NOMO-1 (cell line): ENCODE data around the gene ZNF664.
A peak's percentile ranks its signal among the peaks of the same experiment; 100 is the strongest.

Experiments
- DNase-seq, 2 experiments: peaks; one replicate each; lab custom pipeline; 2025; ENCODE audit not compliant: unreplicated experiment in 2 of 2; lab: John Stamatoyannopoulos, UW

Gene ZNF664

GRCh38 chr12:124006846-124007713 lies 34.1 kb downstream of the ZNF664 start:
- no peak for DNase-seq

DNA sequence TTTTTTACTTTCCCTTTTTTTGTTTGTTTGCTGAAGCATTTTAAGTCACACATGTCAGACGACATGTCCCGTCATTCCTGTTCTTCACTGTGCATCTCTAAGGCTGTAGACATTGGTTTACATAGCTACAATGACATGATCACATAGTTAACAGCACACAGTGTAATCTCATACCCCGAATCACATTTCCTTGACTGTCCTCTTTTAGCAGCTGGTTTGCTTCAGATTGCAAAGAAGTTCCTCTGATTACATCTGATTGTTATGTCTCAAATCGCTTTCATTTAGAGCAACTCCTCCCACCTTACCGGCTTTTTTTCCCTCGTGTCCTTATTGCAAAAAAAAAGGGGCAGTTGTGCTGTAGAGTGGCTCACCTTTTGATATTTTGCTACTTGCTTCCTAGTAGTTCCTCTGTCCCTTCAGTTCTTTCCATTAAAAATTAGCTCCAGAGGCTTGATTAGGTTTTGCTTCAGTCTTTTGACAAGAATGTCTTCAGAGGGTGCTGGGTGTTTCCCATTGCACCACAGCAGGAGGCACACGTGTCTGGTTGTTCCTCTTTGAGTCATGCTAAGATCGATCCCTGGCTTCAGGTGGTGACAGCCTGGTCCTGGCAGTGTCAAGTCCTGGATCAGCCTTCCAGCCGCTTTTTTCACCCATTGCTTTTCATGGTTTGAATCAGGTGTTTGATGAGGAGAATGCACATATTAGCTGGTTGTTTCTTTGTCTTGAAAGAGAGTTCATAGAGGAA lies 35.0 kb downstream of the ZNF664 start:
- DNase-seq, result peak in 1 of 2 experiments; percentile 60

DNA sequence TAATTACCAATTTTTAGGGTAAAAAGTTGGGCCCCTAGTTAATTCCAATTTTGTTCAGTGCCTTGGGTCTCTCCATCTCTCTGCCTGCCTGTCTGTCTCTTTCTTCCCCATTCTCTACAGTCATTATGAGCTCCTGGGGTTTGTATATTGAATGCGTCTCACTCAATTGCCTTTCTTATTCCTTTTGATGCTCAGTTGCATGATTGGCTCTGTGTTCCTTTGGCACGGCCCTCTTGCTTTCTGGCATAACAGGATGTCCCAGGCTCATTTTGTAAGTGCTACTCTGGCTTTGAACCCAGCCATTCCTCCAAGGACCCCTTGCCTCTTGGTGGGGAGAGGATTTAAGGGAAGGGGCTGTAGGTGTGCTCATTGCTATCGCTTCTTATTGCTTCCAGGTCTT lies 35.6 kb downstream of the ZNF664 start:
- DNase-seq, result no peak

DNA sequence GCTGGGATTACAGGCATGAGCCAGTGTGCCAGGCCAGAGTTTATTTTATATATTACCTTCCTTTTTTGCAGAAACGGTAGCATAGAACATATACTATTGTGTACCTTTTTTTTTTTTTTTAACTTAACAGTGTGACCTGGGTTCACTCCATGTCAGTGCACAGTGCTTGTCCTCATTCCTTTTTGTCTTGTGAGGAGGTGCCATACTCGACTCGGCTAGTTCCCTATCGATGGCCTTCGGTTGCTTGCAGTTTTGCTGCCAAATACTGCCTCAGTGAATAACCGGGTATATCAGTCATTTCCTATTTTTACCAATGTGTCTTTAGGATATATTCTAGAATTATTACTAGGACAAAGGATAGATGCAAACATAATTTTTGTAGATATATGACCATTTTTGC lies 36.8 kb downstream of the ZNF664 start:
- DNase-seq, result no peak

DNA sequence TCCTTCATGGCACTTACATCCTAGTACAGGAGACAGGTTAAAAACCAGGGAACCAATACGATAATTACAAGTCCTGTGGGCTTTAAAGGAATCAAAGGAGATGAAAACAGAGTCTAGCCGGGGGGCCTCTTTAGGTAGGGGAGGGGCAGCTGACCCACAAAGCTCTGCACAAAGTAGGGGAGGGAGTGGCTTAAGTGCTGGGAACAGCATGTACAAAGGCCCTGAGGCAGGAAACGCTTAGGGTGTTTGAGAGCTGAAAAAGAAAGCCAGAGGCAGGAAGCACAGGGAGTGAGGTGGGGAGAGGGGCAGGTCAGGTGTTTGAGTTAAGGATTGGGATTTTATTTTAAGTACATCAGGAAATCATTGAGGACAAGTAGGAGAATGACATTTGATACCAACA lies 37.7 kb downstream of the ZNF664 start:
- DNase-seq, result no peak

GRCh38 chr12:124011435-124012115 lies 38.6 kb downstream of the ZNF664 start:
- DNase-seq, result no peak

GRCh38 chr12:124013073-124013472 lies 40.1 kb downstream of the ZNF664 start:
- no peak for DNase-seq

GRCh38 chr12:124015494-124016461 lies 42.8 kb downstream of the ZNF664 start:
- DNase-seq, result no peak

DNA sequence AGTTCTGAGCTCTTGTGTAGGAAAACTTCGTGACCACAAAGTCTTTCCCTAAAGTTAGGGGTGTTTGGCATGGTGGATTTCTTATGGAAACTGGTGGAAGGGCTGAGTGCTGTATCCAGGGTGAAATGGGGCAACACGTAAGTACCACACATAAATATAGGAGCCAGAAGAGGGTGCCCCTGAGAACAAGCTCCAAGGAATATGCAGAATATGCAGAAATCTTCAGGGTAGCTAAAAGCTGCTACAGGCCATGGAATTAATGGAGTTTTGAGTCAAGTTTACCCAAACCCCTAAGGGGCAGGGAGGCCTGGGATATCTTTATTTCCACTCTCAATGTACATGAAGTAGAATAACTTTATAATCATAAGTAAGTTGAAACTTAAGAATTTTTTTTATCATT lies 44.0 kb downstream of the ZNF664 start:
- no peak for DNase-seq

GRCh38 chr12:124018539-124018938 lies 45.5 kb downstream of the ZNF664 start:
- no peak for DNase-seq

GRCh38 chr12:124019115-124019514 lies 46.1 kb downstream of the ZNF664 start:
- no peak for DNase-seq

DNA sequence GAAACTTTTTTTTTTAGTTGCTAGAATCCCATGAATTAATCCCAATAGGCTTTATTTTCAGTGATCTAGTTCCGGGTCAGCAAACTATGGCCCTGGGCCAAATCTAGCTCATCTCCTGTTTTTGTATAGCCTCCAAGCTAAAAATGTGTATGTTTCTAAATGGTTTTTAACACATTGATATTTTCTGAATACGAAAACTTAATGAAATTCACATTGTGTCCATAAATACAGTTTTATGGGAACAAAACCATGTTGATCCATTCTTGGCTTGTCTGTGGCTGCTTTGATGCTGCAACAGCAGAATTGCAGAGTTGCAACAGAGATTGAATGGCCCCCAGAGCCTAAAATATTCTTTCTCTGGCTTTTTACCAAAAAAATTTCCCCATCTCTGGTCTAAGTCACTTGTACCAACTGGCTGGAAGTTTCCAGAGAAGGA lies 47.5 kb downstream of the ZNF664 start:
- no peak for DNase-seq

DNA sequence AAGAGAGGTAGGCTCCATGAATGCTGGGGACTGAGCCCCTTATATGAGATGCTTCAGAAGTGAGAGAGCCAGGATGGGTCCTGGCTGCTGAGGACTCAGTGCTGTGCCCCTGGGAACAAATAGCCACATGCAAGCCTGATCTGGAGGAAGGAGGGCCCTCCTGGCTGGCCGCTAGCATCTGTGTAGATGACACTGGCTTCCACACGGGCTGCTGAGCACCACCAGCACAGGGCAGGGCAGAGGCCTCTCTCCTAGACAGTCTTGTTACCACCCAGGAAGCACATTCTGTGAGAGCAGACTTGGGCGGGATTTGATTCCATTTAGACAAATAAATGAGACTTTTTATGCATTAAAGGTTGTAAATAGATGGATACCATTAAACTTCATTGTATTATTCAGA lies 48.0 kb downstream of the ZNF664 start:
- DNase-seq, result no peak

DNA sequence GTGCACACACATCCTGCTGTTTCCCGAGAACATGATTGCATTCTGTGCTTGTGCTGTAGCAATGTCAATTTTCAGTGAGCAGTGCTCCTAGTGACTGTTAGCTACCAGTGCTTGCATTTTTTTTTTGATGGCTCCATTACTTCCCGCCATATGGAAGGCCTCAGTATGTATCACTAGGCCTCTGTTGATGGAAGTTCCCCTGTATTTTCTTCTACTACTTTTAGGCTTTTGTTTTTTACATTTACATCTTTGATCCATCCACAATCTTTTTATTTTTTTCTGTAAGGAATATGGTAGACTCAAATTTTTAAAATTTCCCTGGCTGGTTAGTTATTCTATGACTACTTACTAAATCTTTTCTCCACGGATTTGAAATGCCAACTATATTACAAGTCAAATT lies 49.1 kb downstream of the ZNF664 start:
- DNase-seq, result no peak

DNA sequence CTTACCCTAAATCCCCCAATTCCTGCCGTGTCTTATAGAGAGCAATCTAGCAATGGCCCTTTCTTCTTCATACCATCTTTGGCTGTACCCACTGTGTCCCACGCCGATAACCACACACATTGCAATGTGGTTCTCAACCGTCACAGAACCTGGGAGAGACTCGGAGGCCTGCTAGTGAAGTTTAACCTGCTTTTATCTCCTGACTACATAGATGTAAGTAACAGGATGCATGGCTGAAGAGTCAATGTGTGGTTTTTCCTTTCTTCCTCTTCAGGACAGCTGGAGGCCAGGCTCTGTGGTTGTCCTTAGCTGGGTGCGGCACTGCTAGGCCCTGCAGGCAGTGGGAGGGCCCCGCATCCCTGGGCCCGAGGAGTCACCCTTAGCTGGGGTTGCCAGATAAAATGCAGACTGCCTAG lies 51.3 kb downstream of the ZNF664 start:
- DNase-seq, result peak in 1 of 2 experiments; percentile 11

DNA sequence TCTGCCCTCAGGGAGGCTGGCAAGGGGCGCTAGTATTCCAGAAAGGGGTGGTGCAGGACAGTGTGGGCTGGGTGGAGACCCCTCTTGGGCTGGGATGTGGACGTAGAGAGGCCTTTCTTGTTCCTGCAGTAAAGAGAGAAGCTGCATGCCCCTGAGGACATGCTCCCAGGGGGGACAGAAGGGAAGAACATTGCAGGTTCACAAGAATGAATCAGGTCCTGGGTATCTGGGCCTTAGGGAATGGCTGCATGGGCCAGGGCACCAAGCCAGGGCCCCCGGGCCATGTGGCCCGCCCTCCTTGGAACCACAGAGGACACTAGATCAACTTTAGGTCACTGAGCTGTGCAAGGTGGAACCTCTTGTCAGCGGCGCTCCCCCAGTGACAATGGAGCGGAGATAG lies 51.8 kb downstream of the ZNF664 start:
- DNase-seq, result no peak

DNA sequence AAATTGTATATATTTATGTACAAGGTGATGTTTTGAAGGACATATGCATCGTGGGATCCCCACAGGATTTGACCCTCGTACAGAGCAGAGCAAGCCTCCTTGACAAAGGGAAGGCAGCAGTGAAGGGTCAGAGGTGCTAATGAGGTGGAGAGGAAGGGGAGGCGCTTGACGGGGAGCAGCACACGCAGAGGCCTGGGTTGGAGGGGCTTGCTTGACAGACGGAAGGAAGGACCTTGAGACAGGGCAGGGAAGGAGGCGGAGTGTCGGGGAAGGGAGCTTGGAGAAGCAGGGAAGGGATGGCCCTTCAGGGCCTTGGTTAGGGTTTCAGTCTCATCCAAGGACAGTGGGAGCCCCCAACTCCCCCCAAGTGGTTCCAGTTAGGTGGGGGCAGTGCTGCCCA lies 52.6 kb downstream of the ZNF664 start:
- no peak for DNase-seq

DNA sequence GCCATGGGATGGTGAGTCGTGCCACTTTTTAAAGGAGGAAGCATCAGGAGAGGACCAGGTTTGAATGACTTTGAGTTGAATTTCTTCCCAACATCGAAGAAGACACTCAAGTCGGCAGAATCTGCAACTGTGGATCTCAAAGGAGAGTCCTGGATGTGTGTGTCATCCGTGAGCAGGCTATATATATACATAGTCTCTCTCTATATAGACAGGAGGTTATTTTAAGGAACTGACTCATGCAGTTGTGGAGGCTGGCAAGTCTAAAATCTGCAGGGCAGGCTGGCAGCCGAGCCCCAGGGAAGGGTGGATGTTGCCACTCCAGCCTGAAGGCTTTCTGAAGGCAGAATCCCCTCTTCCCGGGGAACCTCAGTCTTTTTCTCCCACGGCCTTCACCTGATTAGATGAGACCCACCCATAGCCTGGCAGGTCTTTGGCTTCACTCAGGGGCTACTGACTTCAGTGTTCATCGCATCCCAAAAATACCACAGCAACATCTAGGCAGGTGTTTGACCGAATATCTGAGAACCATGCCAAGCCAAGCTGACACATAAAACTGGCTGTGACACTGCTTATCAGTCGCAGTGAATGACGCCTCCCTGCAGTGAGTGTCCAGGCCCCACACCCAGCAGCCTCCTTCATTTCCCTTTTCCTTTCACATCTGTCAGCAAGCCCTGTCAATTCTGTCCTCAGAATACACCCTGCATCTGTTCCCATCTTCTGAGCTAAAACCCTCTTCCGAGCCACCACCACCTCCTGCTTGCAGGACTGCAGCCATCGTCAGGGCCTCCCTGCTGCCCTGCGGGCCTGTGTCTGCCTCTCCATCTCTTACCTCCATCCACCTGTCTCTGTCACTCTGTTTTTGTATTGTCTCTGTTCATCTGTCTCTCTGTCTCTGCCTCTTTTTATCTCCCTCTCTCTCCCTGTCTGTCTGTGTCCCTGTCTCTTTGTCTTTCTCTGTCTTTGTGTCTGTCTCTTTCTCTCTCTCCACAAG lies 54.0 kb downstream of the ZNF664 start:
- DNase-seq, result peak; percentile 22 to 69
